HepG2 (cell line): Measurements from ENCODE around the gene SLC38A8. TPM values are rescaled to one million over a fixed set of nuclear protein-coding genes. Genes with fewer than 3 reads are reported as not detected.

Experiments used
- ATAC-seq: fragments of 200-7000 bp; cut with Tn5 transposase; 3 replicates; pipeline ENCODE4 v1.9.1; 2020; ENCODE audit warnings: mild to moderate bottlenecking, moderate library complexity
- BruUV-seq: library from RNA; stranded (reverse); fragments of 400-500 nt; replicated peaks from 2 replicates; lab custom pipeline; 2021; lab: Mats Ljungman, UMichigan
- CTCF ChIA-PET: fragments of 300-600 bp; formaldehyde crosslinking; extraction: SDS; loops from one replicate; lab custom pipeline; 2021; ENCODE audit warnings: low total read pairs, inconsistent platforms, low intra/inter-chr PET ratio; lab: Yijun Ruan, JAX
- POLR2A ChIA-PET: fragments of 350-600 bp; sonication (Branson Sonifier 250); formaldehyde crosslinking; loops from one replicate; lab custom pipeline; 2020; ENCODE audit warnings: antibody characterized with exemption, inconsistent platforms; lab: Yijun Ruan, JAX
- DNase-seq: peaks from one replicate; pipeline ENCODE4 v3.0.0-alpha.2; 2015; ENCODE audit warnings: low spot score
- FAIRE-seq: peaks from 3 replicates; lab custom pipeline; 2011; peaks lifted over from hg19 to GRCh38; lab: Jason Lieb, UNC
- H2AFZ ChIP-seq: one replicate; pipeline ENCODE4 v1.6.1; 2011; ENCODE audit warnings: low read length, inconsistent platforms
- H3K27ac ChIP-seq: fragments of 300-600 bp; 3 replicates; pipeline ENCODE4 v1.8.0; 2011; ENCODE audit warnings: mixed run types, mild to moderate bottlenecking, mixed read lengths, low read length, inconsistent platforms; ENCODE audit not compliant: insufficient read depth; ENCODE audit errors: extremely low read length
- H3K27me3 ChIP-seq, 2 experiments: fragments of 200-600 bp in 1 of 2; 2 replicates in 1 of 2; 3 replicates in 1 of 2; pipeline versions ENCODE4 v1.6.0 to v1.8.0; 2011; ENCODE audit warnings: low read length in 2 of 2, mild to moderate bottlenecking in 2 of 2, moderate library complexity in 2 of 2, inconsistent platforms in 1 of 2; ENCODE audit not compliant: insufficient read depth in 2 of 2, control insufficient read depth in 1 of 2
- H3K36me3 ChIP-seq, 2 experiments: fragments of 200-600 bp in 1 of 2; replicated peaks in 1 of 2; 2 replicates in 1 of 2; 3 replicates in 1 of 2; pipeline versions ENCODE4 v1.5.1 to v1.8.0; 2011; ENCODE audit warnings: low read length in 2 of 2, inconsistent platforms in 1 of 2; ENCODE audit not compliant: insufficient read depth in 2 of 2, control insufficient read depth in 1 of 2
- H3K4me1 ChIP-seq: 2 replicates; pipeline ENCODE4 v1.5.1; 2012; ENCODE audit warnings: low read length, inconsistent platforms; ENCODE audit not compliant: insufficient read depth
- H3K4me2 ChIP-seq: 2 replicates; pipeline ENCODE4 v1.6.0; 2011; ENCODE audit warnings: low read depth, low read length, inconsistent platforms
- H3K4me3 ChIP-seq, 3 experiments: fragments of 200-600 bp in 1 of 3; sonication (generic), shearing (Covaris generic) in 1 of 3; replicated peaks in 1 of 3; 2 replicates each; pipeline ENCODE4 v1.5.1; 2011 to 2016; ENCODE audit warnings: low read length in 3 of 3, inconsistent platforms in 2 of 3, low read depth in 2 of 3, mild to moderate bottlenecking in 2 of 3, control low read depth in 1 of 3, mixed read lengths in 1 of 3; ENCODE audit not compliant: insufficient read depth in 1 of 3
- H3K79me2 ChIP-seq: one replicate; pipeline ENCODE4 v1.6.1; 2011; ENCODE audit warnings: low read length, inconsistent platforms; ENCODE audit not compliant: insufficient read depth
- H3K9ac ChIP-seq: 2 replicates; pipeline ENCODE4 v1.6.0; 2011; ENCODE audit warnings: mild to moderate bottlenecking, low read depth, low read length, inconsistent platforms; ENCODE audit not compliant: insufficient read depth
- H3K9me3 ChIP-seq: 2 replicates; pipeline ENCODE4 v1.5.1; 2012; ENCODE audit warnings: mild to moderate bottlenecking, low read length
- H4K20me1 ChIP-seq: 2 replicates; pipeline ENCODE4 v1.6.0; 2011; ENCODE audit warnings: inconsistent platforms, mild to moderate bottlenecking, low read length, moderate library complexity; ENCODE audit not compliant: insufficient read depth
- BATF2 ChIP-seq: sonication (generic); formaldehyde crosslinking; IDR thresholded peaks from 2 replicates; pipeline ENCODE4 v1.8.0; 2022; ENCODE audit warnings: mild to moderate bottlenecking, missing genetic modification reagents, moderate library complexity
- CENPBD1 ChIP-seq: sonication (generic); formaldehyde crosslinking; IDR thresholded peaks from 2 replicates; pipeline ENCODE4 v1.8.0; 2022; ENCODE audit warnings: missing genetic modification reagents, low read depth, mild to moderate bottlenecking, borderline replicate concordance
- CTCF ChIP-seq: sonication (generic); formaldehyde crosslinking; IDR thresholded peaks from 2 replicates; pipeline ENCODE4 v1.5.0; 2020; ENCODE audit warnings: mild to moderate bottlenecking, missing genetic modification reagents, moderate library complexity
- FLYWCH1 ChIP-seq: sonication (generic); formaldehyde crosslinking; IDR thresholded peaks from 2 replicates; pipeline ENCODE4 v1.8.1; 2023; ENCODE audit warnings: mild to moderate bottlenecking, missing genetic modification reagents
- HNRNPL ChIP-seq: fragments of 200-400 bp; formaldehyde crosslinking; IDR thresholded peaks from 2 replicates; pipeline ENCODE4 v1.6.1; 2017; ENCODE audit warnings: mild to moderate bottlenecking, low read depth, low read length
- RAD21 ChIP-seq: fragments of 450-650 bp; formaldehyde crosslinking; IDR thresholded peaks from 2 replicates; pipeline ENCODE4 v1.5.0; 2020; ENCODE audit warnings: mild to moderate bottlenecking
- ZNF280D ChIP-seq: sonication (generic); formaldehyde crosslinking; IDR thresholded peaks from 2 replicates; pipeline ENCODE4 v1.5.1; 2020; ENCODE audit warnings: mild to moderate bottlenecking, missing genetic modification reagents
- WGBS: methylation state at CpG from one replicate; pipeline ENCODE4 v1.1.6; 2017; ENCODE audit warnings: low lambda C conversion rate; 5-methylcytosine and 5-hydroxymethylcytosine counted together
- in situ Hi-C: cut with HindIII; loops from 2 replicates; pipeline ENCODE4 v1.10.0; 2017; ENCODE audit warnings: low pct_unique_long_range_greater_than_20kb; ENCODE audit not compliant: extremely low pct_ligation_motif_present
- intact Hi-C: fragments of 100-400 bp; cut with micrococcal nuclease; formaldehyde crosslinking; loops from one replicate; pipeline ENCODE4 v1.10.0; 2022; ENCODE audit not compliant: unreplicated experiment
- polyA plus RNA-seq, 8 experiments: library from polyadenylated mRNA; depleted of rRNA in 3 of 8; stranded (reverse) in 7 of 8; unstranded in 1 of 8; fragments of >200 nt; fragmentation: Illumina TruSeq in 4 of 8; extraction: Trizol in 4 of 8; gene quantifications; 2 replicates each; pipeline versions ENCODE4 v1.2.1 to v1.2.3, GENCODE V29; 2011 to 2016; ENCODE audit warnings: low read depth in 4 of 8, missing spikeins in 1 of 8, mixed read lengths in 1 of 8; ENCODE audit not compliant: insufficient read depth in 1 of 8
- total RNA-seq, 5 experiments: library from RNA; depleted of rRNA; stranded (reverse); fragments of >200 nt; fragmentation: Illumina TruSeq; extraction: Trizol; gene quantifications; 2 replicates each; pipeline ENCODE4 v1.2.3, GENCODE V29; 2016; ENCODE audit warnings: low read depth in 1 of 5

The SLC38A8 gene
- total and polyA plus RNA-seq, 2 of the 13 experiments (the other 11 are each of a cell fraction or from before 2014, with no cell fraction given), result 0.24 to 0.37 TPM

GRCh38 chr16:83996481-83997252, 45.9 kb downstream of the SLC38A8 start:
- FAIRE-seq (no peak), DNase-seq (no peak), ATAC-seq (peak; percentile 69)
- H3K4me1 ChIP-seq, result peaks cover 25% of the 10 kb centered on the region
- intact Hi-C loops, result no loop called here
- TF ChIP-seq CENPBD1 (CRISPR knock-in tag), result no peak
- TF ChIP-seq CTCF, result peak; percentile 26; the same call in 1 of the 2 replicates
- 0 out of 2 replicates have a peak, but pooled peaks have one; percentile 23 for TF ChIP-seq RAD21 (CRISPR knock-in tag)
- no peak for TF ChIP-seq HNRNPL
- TF ChIP-seq BATF2 (CRISPR knock-in tag), result no peak
- no peak for TF ChIP-seq ZNF280D (CRISPR knock-in tag)
- no peak for TF ChIP-seq FLYWCH1 (CRISPR knock-in tag)
- no TSS peak for BruUV-seq
- H3K79me2 ChIP-seq, result no peaks in the 10 kb centered on the region
- H3K27me3 ChIP-seq, result peaks cover 10 to 29% of the 10 kb centered on the region in 2 experiments
- WGBS, result 55% methylated on average over 10 of the region's 15 CpGs
- no peak overlapping the region for H3K4me3 ChIP-seq
- ChIA-PET POLR2A (interaction anchor here (3.6 kb wide), 1 partner anchor 18 kb away, joined by 11 read pairs; no protein-coding TSS in a partner anchor), CTCF (no interaction called here)
- H2AFZ ChIP-seq, result no peak overlapping the region
- H3K27ac ChIP-seq, result no peak overlapping the region
- H3K9me3 ChIP-seq, result no peaks in the 10 kb centered on the region
- H3K4me2 ChIP-seq, result no peak overlapping the region
- in situ Hi-C loops, result no loop called here
- H3K9ac ChIP-seq, result no peak overlapping the region
- H3K36me3 ChIP-seq, result no peaks in the 10 kb centered on the region
- H4K20me1 ChIP-seq, result no peaks in the 10 kb centered on the region
